Esophagus muscularis mucosa (tissue), 4 donors: ENCODE results near the gene GNPDA2. TPM values are rescaled to one million over a fixed set of nuclear protein-coding genes. Genes with fewer than 3 reads are reported as not detected.

Experiments
- DNase-seq: peaks from one replicate; pipeline ENCODE4 v3.0.0-alpha.2; 2017; ENCODE audit errors: extremely low spot score
- H3K27ac ChIP-seq, 4 donors: fragments of 200-600 bp; sonication (generic); replicated peaks in 1 of 4; 1 replicate in 3 of 4; 2 replicates in 1 of 4; pipeline ENCODE4 v1.5.1; 2016 to 2019; ENCODE audit warnings: mild to moderate bottlenecking in 1 of 4
- H3K27me3 ChIP-seq, 4 donors: fragments of 200-600 bp; sonication (generic); one replicate each; pipeline versions ENCODE4 v1.5.1 to v1.6.0; 2016 to 2019
- H3K36me3 ChIP-seq, 4 donors: fragments of 200-600 bp; sonication (generic); one replicate each; pipeline ENCODE4 v1.5.1; 2016 to 2019
- H3K4me1 ChIP-seq, 4 donors: fragments of 200-600 bp; sonication (generic); one replicate each; pipeline ENCODE4 v1.5.1; 2016 to 2019
- H3K4me3 ChIP-seq, 4 donors: fragments of 200-600 bp; sonication (generic); 1 replicate in 2 of 4; 2 replicates in 2 of 4; pipeline ENCODE4 v1.5.1; 2016 to 2019; ENCODE audit warnings: mild to moderate bottlenecking in 4 of 4, moderate library complexity in 1 of 4
- H3K9me3 ChIP-seq, 4 donors: fragments of 200-600 bp; sonication (generic); 1 replicate in 3 of 4; 2 replicates in 1 of 4; pipeline ENCODE4 v1.5.1; 2016 to 2019
- CTCF ChIP-seq, 3 experiments: fragments of 200-600 bp in 2 of 3; fragments of 450-650 bp in 1 of 3; sonication (generic) in 2 of 3; IDR thresholded peaks; one replicate each; pipeline ENCODE4 v1.5.1; 2017 to 2019; ENCODE audit warnings: antibody characterized with exemption in 3 of 3, mild to moderate bottlenecking in 2 of 3, moderate library complexity in 1 of 3
- EP300 ChIP-seq: sonication (generic); formaldehyde crosslinking; IDR thresholded peaks from one replicate; pipeline ENCODE4 v1.6.1; 2017; ENCODE audit warnings: antibody characterized with exemption
- POLR2A ChIP-seq: fragments of 450-650 bp; IDR thresholded peaks from one replicate; pipeline ENCODE4 v1.6.1; 2017; ENCODE audit warnings: antibody characterized with exemption, moderate library complexity, mild to moderate bottlenecking, low read depth
- POLR2AphosphoS5 ChIP-seq, 2 donors: sonication (generic); formaldehyde crosslinking; IDR thresholded peaks; one replicate each; pipeline ENCODE4 v1.6.1; 2017; ENCODE audit warnings: antibody characterized with exemption in 2 of 2
- WGBS: methylation state at CpG from one replicate; pipeline ENCODE4 v1.1.5; 2018; 5-methylcytosine and 5-hydroxymethylcytosine counted together
- intact Hi-C: fragments of 100-400 bp; cut with DNase I; formaldehyde crosslinking; loops from one replicate; pipeline ENCODE4 v1.15.1; 2023
- total RNA-seq, 4 donors: library from RNA; depleted of rRNA; stranded (reverse); fragments of >200 nt; gene quantifications; one replicate each; pipeline versions ENCODE4 v1.1.0 to v1.2.1, GENCODE V29; 2016

GNPDA2 gene
- total RNA-seq, 4 donors from 2014 or later = 16.9 to 42.4 (median 22.8) TPM

- no peak for DNase-seq
- TF ChIP-seq EP300 = no peak
- no peak for TF ChIP-seq CTCF (IDR thresholded peaks at IDR 0.05)
- TF ChIP-seq POLR2A = no peak
- TF ChIP-seq POLR2AphosphoS5 (IDR thresholded peaks at IDR 0.05) = no peak
- Histone ChIP-seq H3K4me1 (no peaks in the 10 kb centered on the region), H3K36me3 (peaks cover 21 to 69% (median 39%) of the 10 kb centered on the region in 4 donors), H3K27me3 (no peaks in the 10 kb centered on the region), H3K9me3 (no peaks in the 10 kb centered on the region), H3K4me3 (no peak overlapping the region), H3K27ac (no peak overlapping the region)
- intact Hi-C loops = no loop called here
- 87% methylated on average over 4 of the region's 4 CpGs for WGBS
Measured at GRCh38 chr4:44704673-44705072, 21.7 kb downstream of the GNPDA2 start.

- Histone ChIP-seq H3K4me3 (no peak overlapping the region), H3K36me3 (peaks cover 24 to 91% (median 49%) of the 10 kb centered on the region in 4 donors), H3K27ac (no peak overlapping the region), H3K27me3 (no peaks in the 10 kb centered on the region), H3K4me1 (no peaks in the 10 kb centered on the region), H3K9me3 (no peaks in the 10 kb centered on the region)
- DNase-seq = no peak
- WGBS = 92% methylated on average over 2 of the region's 2 CpGs
- intact Hi-C loops = no loop called here
- no peak for TF ChIP-seq POLR2A
Measured at GRCh38 chr4:44701037-44701436, 25.3 kb downstream of the GNPDA2 start.

GRCh38 chr4:44700427-44700826, 25.9 kb downstream of the GNPDA2 start:
- TF ChIP-seq CTCF (IDR thresholded peaks at IDR 0.05) = no peak
- TF ChIP-seq POLR2AphosphoS5 (IDR thresholded peaks at IDR 0.05) = no peak
- no peak for TF ChIP-seq EP300
- no peak for TF ChIP-seq POLR2A

GRCh38 chr4:44684648-44685047, 41.7 kb downstream of the GNPDA2 start:
- Histone ChIP-seq H3K4me3 (no peak overlapping the region), H3K36me3 (peaks cover 23 to 74% (median 44%) of the 10 kb centered on the region in 4 donors)
- no peak for TF ChIP-seq EP300
- TF ChIP-seq CTCF (IDR thresholded peaks at IDR 0.05) = no peak
- TF ChIP-seq POLR2A = no peak
- no peak for TF ChIP-seq POLR2AphosphoS5 (IDR thresholded peaks at IDR 0.05)

More at GRCh38 chr4:44700427-44700826, 25.9 kb downstream of the GNPDA2 start:
- Histone ChIP-seq H3K4me3 (no peak overlapping the region), H3K27ac (no peak overlapping the region), H3K9me3 (no peaks in the 10 kb centered on the region), H3K4me1 (no peaks in the 10 kb centered on the region), H3K27me3 (no peaks in the 10 kb centered on the region), H3K36me3 (peaks cover 24 to 93% (median 50%) of the 10 kb centered on the region in 4 donors)
- intact Hi-C loops = no loop called here
- no peak for DNase-seq
- WGBS = 100% methylated on average over 1 of the region's 1 CpG

GRCh38 chr4:44679060-44679459, 47.3 kb downstream of the GNPDA2 start:
- intact Hi-C loops = loop anchor here (5.0 kb wide), 1 partner anchor 232 kb away; the partner anchor contains the start of gene KCTD8

More at GRCh38 chr4:44684648-44685047, 41.7 kb downstream of the GNPDA2 start:
- H3K27ac ChIP-seq = no peak overlapping the region
- intact Hi-C loops = no loop called here
- no peaks in the 10 kb centered on the region for H3K9me3 ChIP-seq
- no peaks in the 10 kb centered on the region for H3K27me3 ChIP-seq
- WGBS = 91% methylated on average over 1 of the region's 1 CpG
- peaks cover 9 to 14% (median 13%) of the 10 kb centered on the region in 4 donors for H3K4me1 ChIP-seq
- no peak for DNase-seq

More at GRCh38 chr4:44679060-44679459, 47.3 kb downstream of the GNPDA2 start:
- peak overlapping the region; percentile 73 to 88 (median 80) for H3K4me3 ChIP-seq
- WGBS = 5% methylated on average over 3 of the region's 3 CpGs
- no peak for DNase-seq
- H3K27me3 ChIP-seq = no peaks in the 10 kb centered on the region
- H3K9me3 ChIP-seq = no peaks in the 10 kb centered on the region
- peaks cover 5 to 25% (median 14%) of the 10 kb centered on the region in 4 donors for H3K36me3 ChIP-seq
- H3K4me1 ChIP-seq = peaks cover 20 to 29% (median 26%) of the 10 kb centered on the region in 4 donors
- H3K27ac ChIP-seq = peak overlapping the region; percentile 86 to 92 (median 88)
- TF ChIP-seq POLR2A = no peak
